K562 (cell line): ENCODE results near the gene DGCR8. TPM values are rescaled to one million over a fixed set of nuclear protein-coding genes. Genes with fewer than 3 reads are reported as not detected.

ENCODE experiments used
- BCOR ChIP-seq: fragments of 450-650 bp; IDR thresholded peaks from 2 replicates; pipeline ENCODE4 v1.6.1; 2016
- CBFA2T2 ChIP-seq: fragments of 450-650 bp; conservative IDR thresholded peaks from 2 replicates; pipeline ENCODE4 v1.6.1; 2017; ENCODE audit warnings: mild to moderate bottlenecking
- DPF2 ChIP-seq: fragments of 450-650 bp; IDR thresholded peaks from 2 replicates; pipeline ENCODE4 v1.6.1; 2016
- E2F3 ChIP-seq: fragments of 250-450 bp; sonication (Bioruptor Pico); IDR thresholded peaks from 2 replicates; pipeline ENCODE4 v1.4.0; 2020; ENCODE audit warnings: mild to moderate bottlenecking
- HNRNPL ChIP-seq: fragments of 200-400 bp; formaldehyde crosslinking; IDR thresholded peaks from 2 replicates; pipeline ENCODE4 v1.6.1; 2017; ENCODE audit warnings: low read depth, mild to moderate bottlenecking, low read length
- NCOA6 ChIP-seq: fragments of 450-650 bp; IDR thresholded peaks from 2 replicates; pipeline ENCODE4 v1.6.1; 2017; ENCODE audit warnings: mild to moderate bottlenecking
- SPI1 ChIP-seq: IDR thresholded peaks from 2 replicates; pipeline ENCODE4 v1.6.1; 2011; ENCODE audit warnings: low read depth, low read length, control low read depth, borderline replicate concordance
- SRF ChIP-seq, 2 experiments: fragments of 250-450, 450-650 bp in 1 of 2; sonication (Bioruptor Pico) in 1 of 2; sonication (generic) in 1 of 2; formaldehyde crosslinking; IDR thresholded peaks; 2 replicates each; pipeline versions ENCODE4 v1.5.0 to v1.5.1; 2020 to 2022; ENCODE audit warnings: mild to moderate bottlenecking in 1 of 2, missing genetic modification reagents in 1 of 2
- TCF15 ChIP-seq: fragments of 250-450 bp; sonication (Bioruptor Pico); IDR thresholded peaks from 2 replicates; pipeline ENCODE4 v1.8.0; 2022; ENCODE audit warnings: moderate library complexity, mild to moderate bottlenecking, inconsistent platforms
- THAP12 ChIP-seq: fragments of 250-450 bp; sonication (Bioruptor Pico); IDR thresholded peaks from 2 replicates; pipeline ENCODE4 v1.9.0; 2021; ENCODE audit warnings: mild to moderate bottlenecking, inconsistent platforms
- ZC3H8 ChIP-seq: fragments of 450-650 bp; IDR thresholded peaks from 2 replicates; pipeline ENCODE4 v1.6.1; 2017
- ZNF324 ChIP-seq: fragments of 250-450 bp; sonication (Bioruptor Pico); IDR thresholded peaks from 2 replicates; pipeline ENCODE4 v1.4.0; 2020; ENCODE audit warnings: mild to moderate bottlenecking
- ZNF57 ChIP-seq: fragments of 450-650 bp; formaldehyde crosslinking; IDR thresholded peaks from 2 replicates; pipeline ENCODE4 v1.4.0; 2020; ENCODE audit warnings: mild to moderate bottlenecking, moderate library complexity
- ZNF583 ChIP-seq: fragments of 250-450 bp; sonication (Bioruptor Pico); IDR thresholded peaks from 2 replicates; pipeline ENCODE4 v1.4.0; 2020
- polyA plus RNA-seq, 8 experiments: library from polyadenylated mRNA; depleted of rRNA in 4 of 8; stranded (reverse) in 5 of 8; unstranded in 3 of 8; fragments of >200 nt; fragmentation: Nextera tagmentation in 2 of 8; fragmentation: Illumina TruSeq in 1 of 8; extraction: Ambion mirVana in 2 of 8; extraction: Trizol in 1 of 8; gene quantifications; 2 replicates each; pipeline versions ENCODE4 v1.2.1 to v1.2.3, GENCODE V29; 2011 to 2014; ENCODE audit warnings: inconsistent platforms in 1 of 8, missing spikeins in 1 of 8
- total RNA-seq, 7 experiments: library from RNA; depleted of rRNA in 6 of 7; stranded (reverse); fragments of >200 nt in 6 of 7; fragmentation: Illumina TruSeq in 2 of 7; extraction: Trizol in 2 of 7; gene quantifications; 2 replicates each; pipeline versions ENCODE4 v1.2.1 to v1.2.3, GENCODE V29; 2011 to 2021; ENCODE audit warnings: low replicate concordance in 1 of 7
- TF ChIP-seq, protein P1 (sequence below): fragments of 250-450 bp; sonication (Bioruptor Pico); IDR thresholded peaks from 2 replicates; pipeline ENCODE4 v1.4.0; 2020
- TF ChIP-seq, protein P2 (sequence below): fragments of 250-450 bp; sonication (Bioruptor Pico); IDR thresholded peaks from 2 replicates; pipeline ENCODE4 v1.5.0; 2021
- TF ChIP-seq, protein P3 (sequence below), 2 experiments: IDR thresholded peaks; 2 replicates each; pipeline ENCODE4 v1.6.1; 2011; ENCODE audit warnings: borderline replicate concordance in 1 of 2, control low read depth in 1 of 2, low read depth in 1 of 2, low read length in 1 of 2, mild to moderate bottlenecking in 1 of 2, mixed read lengths in 1 of 2, moderate library complexity in 1 of 2; ENCODE audit not compliant: insufficient read depth in 1 of 2, insufficient read length in 1 of 2, poor library complexity in 1 of 2, severe bottlenecking in 1 of 2; ENCODE audit errors: extremely low read depth in 1 of 2

The DGCR8 gene
- total and polyA plus RNA-seq, 9 of the 15 experiments (the other 6 are each of a cell fraction or from before 2014, with no cell fraction given) = 5.9 to 144 (median 80.1) TPM

- TF ChIP-seq THAP12 (CRISPR knock-in tag) (0 out of 2 replicates have a peak, but pooled peaks have one; percentile 1), ZNF583 (CRISPR knock-in tag) (0 out of 2 replicates have a peak, but pooled peaks have one; percentile 55), ZC3H8 (0 out of 2 replicates have a peak, but pooled peaks have one; percentile 54), ZNF324 (peak; percentile 5; the same call in 1 of the 2 replicates), NCOA6 (no peak), CBFA2T2 (no peak), HNRNPL (no peak), SRF (CRISPR knock-in tag; IDR thresholded peaks at IDR 0.05) (no peak), DPF2 (no peak), E2F3 (CRISPR knock-in tag) (peak; percentile 23; the same call in 1 of the 2 replicates), TCF15 (CRISPR knock-in tag) (0 out of 2 replicates have a peak, but pooled peaks have one; percentile 33), ZNF57 (CRISPR knock-in tag) (0 out of 2 replicates have a peak, but pooled peaks have one; percentile 44), BCOR (0 out of 2 replicates have a peak, but pooled peaks have one; percentile 4), SPI1 (no peak)
- TF ChIP-seq, protein P1, sequence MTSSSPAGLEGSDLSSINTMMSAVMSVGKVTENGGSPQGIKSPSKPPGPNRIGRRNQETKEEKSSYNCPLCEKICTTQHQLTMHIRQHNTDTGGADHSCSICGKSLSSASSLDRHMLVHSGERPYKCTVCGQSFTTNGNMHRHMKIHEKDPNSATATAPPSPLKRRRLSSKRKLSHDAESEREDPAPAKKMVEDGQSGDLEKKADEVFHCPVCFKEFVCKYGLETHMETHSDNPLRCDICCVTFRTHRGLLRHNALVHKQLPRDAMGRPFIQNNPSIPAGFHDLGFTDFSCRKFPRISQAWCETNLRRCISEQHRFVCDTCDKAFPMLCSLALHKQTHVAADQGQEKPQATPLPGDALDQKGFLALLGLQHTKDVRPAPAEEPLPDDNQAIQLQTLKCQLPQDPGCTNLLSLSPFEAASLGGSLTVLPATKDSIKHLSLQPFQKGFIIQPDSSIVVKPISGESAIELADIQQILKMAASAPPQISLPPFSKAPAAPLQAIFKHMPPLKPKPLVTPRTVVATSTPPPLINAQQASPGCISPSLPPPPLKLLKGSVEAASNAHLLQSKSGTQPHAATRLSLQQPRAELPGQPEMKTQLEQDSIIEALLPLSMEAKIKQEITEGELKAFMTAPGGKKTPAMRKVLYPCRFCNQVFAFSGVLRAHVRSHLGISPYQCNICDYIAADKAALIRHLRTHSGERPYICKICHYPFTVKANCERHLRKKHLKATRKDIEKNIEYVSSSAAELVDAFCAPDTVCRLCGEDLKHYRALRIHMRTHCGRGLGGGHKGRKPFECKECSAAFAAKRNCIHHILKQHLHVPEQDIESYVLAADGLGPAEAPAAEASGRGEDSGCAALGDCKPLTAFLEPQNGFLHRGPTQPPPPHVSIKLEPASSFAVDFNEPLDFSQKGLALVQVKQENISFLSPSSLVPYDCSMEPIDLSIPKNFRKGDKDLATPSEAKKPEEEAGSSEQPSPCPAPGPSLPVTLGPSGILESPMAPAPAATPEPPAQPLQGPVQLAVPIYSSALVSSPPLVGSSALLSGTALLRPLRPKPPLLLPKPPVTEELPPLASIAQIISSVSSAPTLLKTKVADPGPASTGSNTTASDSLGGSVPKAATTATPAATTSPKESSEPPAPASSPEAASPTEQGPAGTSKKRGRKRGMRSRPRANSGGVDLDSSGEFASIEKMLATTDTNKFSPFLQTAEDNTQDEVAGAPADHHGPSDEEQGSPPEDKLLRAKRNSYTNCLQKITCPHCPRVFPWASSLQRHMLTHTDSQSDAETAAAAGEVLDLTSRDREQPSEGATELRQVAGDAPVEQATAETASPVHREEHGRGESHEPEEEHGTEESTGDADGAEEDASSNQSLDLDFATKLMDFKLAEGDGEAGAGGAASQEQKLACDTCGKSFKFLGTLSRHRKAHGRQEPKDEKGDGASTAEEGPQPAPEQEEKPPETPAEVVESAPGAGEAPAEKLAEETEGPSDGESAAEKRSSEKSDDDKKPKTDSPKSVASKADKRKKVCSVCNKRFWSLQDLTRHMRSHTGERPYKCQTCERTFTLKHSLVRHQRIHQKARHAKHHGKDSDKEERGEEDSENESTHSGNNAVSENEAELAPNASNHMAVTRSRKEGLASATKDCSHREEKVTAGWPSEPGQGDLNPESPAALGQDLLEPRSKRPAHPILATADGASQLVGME (CRISPR knock-in tag) = peak; percentile 80; the same call in 1 of the 2 replicates
- TF ChIP-seq, protein P2, sequence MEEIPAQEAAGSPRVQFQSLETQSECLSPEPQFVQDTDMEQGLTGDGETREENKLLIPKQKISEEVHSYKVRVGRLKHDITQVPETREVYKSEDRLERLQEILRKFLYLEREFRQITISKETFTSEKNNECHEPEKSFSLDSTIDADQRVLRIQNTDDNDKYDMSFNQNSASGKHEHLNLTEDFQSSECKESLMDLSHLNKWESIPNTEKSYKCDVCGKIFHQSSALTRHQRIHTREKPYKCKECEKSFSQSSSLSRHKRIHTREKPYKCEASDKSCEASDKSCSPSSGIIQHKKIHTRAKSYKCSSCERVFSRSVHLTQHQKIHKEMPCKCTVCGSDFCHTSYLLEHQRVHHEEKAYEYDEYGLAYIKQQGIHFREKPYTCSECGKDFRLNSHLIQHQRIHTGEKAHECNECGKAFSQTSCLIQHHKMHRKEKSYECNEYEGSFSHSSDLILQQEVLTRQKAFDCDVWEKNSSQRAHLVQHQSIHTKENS (CRISPR knock-in tag) = no peak
- TF ChIP-seq, protein P3, sequence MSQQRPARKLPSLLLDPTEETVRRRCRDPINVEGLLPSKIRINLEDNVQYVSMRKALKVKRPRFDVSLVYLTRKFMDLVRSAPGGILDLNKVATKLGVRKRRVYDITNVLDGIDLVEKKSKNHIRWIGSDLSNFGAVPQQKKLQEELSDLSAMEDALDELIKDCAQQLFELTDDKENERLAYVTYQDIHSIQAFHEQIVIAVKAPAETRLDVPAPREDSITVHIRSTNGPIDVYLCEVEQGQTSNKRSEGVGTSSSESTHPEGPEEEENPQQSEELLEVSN (IDR thresholded peaks at IDR 0.05; ENCODE audit: borderline replicate concordance in 1 of 2, extremely low read depth in 1 of 2, insufficient read depth in 1 of 2, insufficient read length in 1 of 2, low read depth in 1 of 2, low read length in 1 of 2, poor library complexity in 1 of 2, severe bottlenecking in 1 of 2) = peak; percentile 6 to 16
These were observed 22.3 kb upstream of the DGCR8 start (continued) for GRCh38 chr22:20057596-20058268.
